Testis (tissue), 2 donors: ENCODE results near the gene LMTK3.

ENCODE experiments used
- POLR2A ChIP-seq: fragments of 450-650 bp; IDR thresholded peaks from one replicate; pipeline ENCODE4 v1.6.1; 2017; ENCODE audit warnings: antibody characterized with exemption, mild to moderate bottlenecking, moderate library complexity
- TF ChIP-seq, protein P1 (sequence below), 3 experiments: fragments of 450-650 bp in 2 of 3; fragments of 200-600 bp in 1 of 3; sonication (generic) in 1 of 3; IDR thresholded peaks; one replicate each; pipeline ENCODE4 v1.5.1; 2016 to 2019; ENCODE audit warnings: antibody characterized with exemption in 3 of 3, mild to moderate bottlenecking in 2 of 3, moderate library complexity in 1 of 3

- TF ChIP-seq, protein P1, sequence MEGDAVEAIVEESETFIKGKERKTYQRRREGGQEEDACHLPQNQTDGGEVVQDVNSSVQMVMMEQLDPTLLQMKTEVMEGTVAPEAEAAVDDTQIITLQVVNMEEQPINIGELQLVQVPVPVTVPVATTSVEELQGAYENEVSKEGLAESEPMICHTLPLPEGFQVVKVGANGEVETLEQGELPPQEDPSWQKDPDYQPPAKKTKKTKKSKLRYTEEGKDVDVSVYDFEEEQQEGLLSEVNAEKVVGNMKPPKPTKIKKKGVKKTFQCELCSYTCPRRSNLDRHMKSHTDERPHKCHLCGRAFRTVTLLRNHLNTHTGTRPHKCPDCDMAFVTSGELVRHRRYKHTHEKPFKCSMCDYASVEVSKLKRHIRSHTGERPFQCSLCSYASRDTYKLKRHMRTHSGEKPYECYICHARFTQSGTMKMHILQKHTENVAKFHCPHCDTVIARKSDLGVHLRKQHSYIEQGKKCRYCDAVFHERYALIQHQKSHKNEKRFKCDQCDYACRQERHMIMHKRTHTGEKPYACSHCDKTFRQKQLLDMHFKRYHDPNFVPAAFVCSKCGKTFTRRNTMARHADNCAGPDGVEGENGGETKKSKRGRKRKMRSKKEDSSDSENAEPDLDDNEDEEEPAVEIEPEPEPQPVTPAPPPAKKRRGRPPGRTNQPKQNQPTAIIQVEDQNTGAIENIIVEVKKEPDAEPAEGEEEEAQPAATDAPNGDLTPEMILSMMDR (IDR thresholded peaks at IDR 0.05): no peak
- TF ChIP-seq POLR2A: no peak
Measured at GRCh38 chr19:48492925-48493717, 18.5 kb downstream of the LMTK3 start.
